ENCODE measurements around the gene NEGR1. TPM values are rescaled to one million over a fixed set of nuclear protein-coding genes. Genes with fewer than 3 reads are reported as not detected.

Gene NEGR1
- total and polyA plus RNA-seq, 9 of the 15 experiments (the other 6 are each of a cell fraction or from before 2014, with no cell fraction given) = not detected

DNA sequence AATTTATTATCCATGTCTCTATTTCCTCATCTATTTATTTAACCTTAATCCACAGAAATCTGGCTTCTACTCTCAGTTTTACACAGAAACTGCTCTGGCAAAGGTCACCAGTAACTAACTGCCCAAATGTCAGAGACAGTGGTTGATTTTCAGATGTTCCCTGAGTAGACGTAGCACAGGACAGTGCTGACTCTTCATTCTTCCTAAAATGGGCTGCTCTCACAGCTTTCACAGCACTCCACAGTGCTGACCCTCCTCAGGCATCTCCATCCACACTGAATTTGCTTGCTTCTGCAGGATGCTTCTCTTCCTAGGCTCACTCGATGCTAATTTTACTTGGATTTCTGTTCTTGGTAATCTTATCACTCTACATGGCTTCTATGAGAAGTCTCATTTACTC is 693.3 kb downstream of the NEGR1 start (continued):
- TF ChIP-seq, protein P1, sequence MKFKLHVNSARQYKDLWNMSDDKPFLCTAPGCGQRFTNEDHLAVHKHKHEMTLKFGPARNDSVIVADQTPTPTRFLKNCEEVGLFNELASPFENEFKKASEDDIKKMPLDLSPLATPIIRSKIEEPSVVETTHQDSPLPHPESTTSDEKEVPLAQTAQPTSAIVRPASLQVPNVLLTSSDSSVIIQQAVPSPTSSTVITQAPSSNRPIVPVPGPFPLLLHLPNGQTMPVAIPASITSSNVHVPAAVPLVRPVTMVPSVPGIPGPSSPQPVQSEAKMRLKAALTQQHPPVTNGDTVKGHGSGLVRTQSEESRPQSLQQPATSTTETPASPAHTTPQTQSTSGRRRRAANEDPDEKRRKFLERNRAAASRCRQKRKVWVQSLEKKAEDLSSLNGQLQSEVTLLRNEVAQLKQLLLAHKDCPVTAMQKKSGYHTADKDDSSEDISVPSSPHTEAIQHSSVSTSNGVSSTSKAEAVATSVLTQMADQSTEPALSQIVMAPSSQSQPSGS (CRISPR knock-in tag; IDR thresholded peaks at IDR 0.05) = no peak

DNA sequence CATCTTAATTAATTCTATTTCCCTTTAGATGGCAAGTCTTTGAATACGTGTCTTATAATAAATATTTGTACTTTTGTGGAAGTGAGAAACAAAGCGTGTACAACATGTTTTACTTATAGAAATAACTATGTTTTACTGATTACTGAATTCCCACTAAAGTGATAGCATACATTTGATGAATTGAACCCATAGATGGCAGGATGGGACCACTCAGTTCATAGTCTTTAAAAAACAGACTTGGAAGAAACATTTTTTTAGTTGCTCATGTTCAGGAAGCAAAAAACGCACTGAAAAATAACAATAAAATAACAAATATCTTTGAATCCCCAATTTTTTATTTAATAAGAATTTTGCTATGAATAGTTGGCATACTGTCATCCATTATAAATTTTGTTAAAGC is 694.4 kb downstream of the NEGR1 start:
- no peaks in the 10 kb centered on the region for H3K4me1 ChIP-seq (replicated peaks in 1 of 2; ENCODE audit: control insufficient read depth in 2 of 2, insufficient read depth in 2 of 2, low read length in 2 of 2)
- H3K9ac ChIP-seq (ENCODE audit: insufficient read depth in 1 of 2, low read depth in 2 of 2, low read length in 2 of 2) = no peak overlapping the region
- TF ChIP-seq SRSF9 (IDR thresholded peaks at IDR 0.05; ENCODE audit: borderline replicate concordance, low read depth, low read length) (no peak), KHSRP (IDR thresholded peaks at IDR 0.05) (no peak), ZNF12 (CRISPR knock-in tag; IDR thresholded peaks at IDR 0.05) (no peak), ZNF121 (CRISPR knock-in tag; conservative IDR thresholded peaks at IDR 0.05) (no peak), MCM3 (IDR thresholded peaks at IDR 0.05) (no peak), SMAD2 (IDR thresholded peaks at IDR 0.05; ENCODE audit: low read depth, low read length) (no peak)
- TF ChIP-seq, protein P2, sequence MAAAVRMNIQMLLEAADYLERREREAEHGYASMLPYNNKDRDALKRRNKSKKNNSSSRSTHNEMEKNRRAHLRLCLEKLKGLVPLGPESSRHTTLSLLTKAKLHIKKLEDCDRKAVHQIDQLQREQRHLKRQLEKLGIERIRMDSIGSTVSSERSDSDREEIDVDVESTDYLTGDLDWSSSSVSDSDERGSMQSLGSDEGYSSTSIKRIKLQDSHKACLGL (CRISPR knock-in tag; IDR thresholded peaks at IDR 0.05; ENCODE audit: borderline replicate concordance, poor library complexity, severe bottlenecking) = no peak
- TF ChIP-seq, protein P3, sequence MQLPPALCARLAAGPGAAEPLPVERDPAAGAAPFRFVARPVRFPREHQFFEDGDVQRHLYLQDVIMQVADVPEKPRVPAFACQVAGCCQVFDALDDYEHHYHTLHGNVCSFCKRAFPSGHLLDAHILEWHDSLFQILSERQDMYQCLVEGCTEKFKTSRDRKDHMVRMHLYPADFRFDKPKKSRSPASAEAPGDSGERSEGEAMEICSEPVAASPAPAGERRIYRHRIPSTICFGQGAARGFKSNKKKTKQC (CRISPR knock-in tag; IDR thresholded peaks at IDR 0.05) = no peak
- no peak overlapping the region for H3K4me3 ChIP-seq
- H3K4me2 ChIP-seq (ENCODE audit: insufficient read depth, low read length) = no peak overlapping the region
- intact Hi-C loops (cut with micrococcal nuclease) (no loop called here), in situ Hi-C loops (cut with MboI) (no loop called here)
- no peak overlapping the region for H3K27ac ChIP-seq (ENCODE audit: extremely low read depth, low read depth, low read length)
- H2AFZ ChIP-seq (ENCODE audit: low read depth, low read length) = no peak overlapping the region
- 0% methylated on average over 3 of the region's 3 CpGs for WGBS (ENCODE audit: insufficient coverage, low coverage, missing lambda C conversion rate)
- FAIRE-seq = no peak
- no peaks in the 10 kb centered on the region for H3K36me3 ChIP-seq (ENCODE audit: control insufficient read depth, insufficient read depth, low read length)
- no peaks in the 10 kb centered on the region for H3K79me2 ChIP-seq (ENCODE audit: control insufficient read depth, insufficient read depth, low read length)
- H3K27me3 ChIP-seq (ENCODE audit: control insufficient read depth in 2 of 2, insufficient read depth in 2 of 2, low read length in 2 of 2) = no peaks in the 10 kb centered on the region
- no peaks in the 10 kb centered on the region for H4K20me1 ChIP-seq (replicated peaks; ENCODE audit: control insufficient read depth, insufficient read depth, low read length)
- BruUV-seq (replicated peaks) = no TSS peak
- ChIA-PET POLR2A (no interaction called here), CTCF (ENCODE audit: low intra/inter-chr PET ratio) (no interaction called here)
- no peak for ATAC-seq
- no peaks in the 10 kb centered on the region for H3K9me3 ChIP-seq (replicated peaks; ENCODE audit: control insufficient read depth, insufficient read depth, low read depth, low read length)
- no peak for DNase-seq (ENCODE audit: extremely low read depth in 1 of 4, low spot score in 3 of 4)
- no peaks in the 10 kb centered on the region for H3K9me1 ChIP-seq (ENCODE audit: control insufficient read depth, insufficient read depth, low read length)
